Smooth muscle cell (in vitro differentiated cells): ENCODE measurements around the gene ENOX1. TPM values are rescaled to one million over a fixed set of nuclear protein-coding genes. Genes with fewer than 3 reads are reported as not detected.

Source experiments
- DNase-seq: peaks from one replicate; lab custom pipeline; 2025; ENCODE audit not compliant: unreplicated experiment; lab: John Stamatoyannopoulos, UW
- H2AFZ ChIP-seq: fragments of 200-600 bp; sonication (generic); 2 replicates; pipeline ENCODE4 v1.6.0; 2016; ENCODE audit warnings: antibody characterized with exemption, low read depth, mild to moderate bottlenecking
- H3F3A ChIP-seq: fragments of 200-600 bp; sonication (generic); 2 replicates; pipeline ENCODE4 v1.6.0; 2017; ENCODE audit warnings: antibody characterized with exemption, low read depth
- H3K27ac ChIP-seq: fragments of 200-600 bp; sonication (generic); 2 replicates; pipeline ENCODE4 v1.5.1; 2016; ENCODE audit warnings: low read depth, mild to moderate bottlenecking
- H3K27me3 ChIP-seq: fragments of 200-600 bp; sonication (generic); 2 replicates; pipeline ENCODE4 v1.6.1; 2016; ENCODE audit warnings: low read depth, mild to moderate bottlenecking
- H3K36me3 ChIP-seq: fragments of 200-600 bp; sonication (generic); 2 replicates; pipeline ENCODE4 v1.5.1; 2016; ENCODE audit warnings: low read depth
- H3K4me1 ChIP-seq: fragments of 200-600 bp; sonication (generic); 2 replicates; pipeline ENCODE4 v1.5.1; 2016; ENCODE audit warnings: low read depth
- H3K4me2 ChIP-seq: fragments of 200-600 bp; sonication (generic); 2 replicates; pipeline ENCODE4 v1.6.0; 2016; ENCODE audit warnings: mild to moderate bottlenecking
- H3K4me3 ChIP-seq: fragments of 200-600 bp; sonication (generic); 2 replicates; pipeline ENCODE4 v1.5.1; 2016; ENCODE audit warnings: mild to moderate bottlenecking
- H3K79me2 ChIP-seq: fragments of 200-600 bp; sonication (generic); 2 replicates; pipeline ENCODE4 v1.6.0; 2016; ENCODE audit warnings: low read depth, mild to moderate bottlenecking
- H3K9ac ChIP-seq: fragments of 200-600 bp; sonication (generic); 2 replicates; pipeline ENCODE4 v1.6.0; 2016; ENCODE audit warnings: low read depth
- H3K9me3 ChIP-seq: fragments of 200-600 bp; sonication (generic); replicated peaks from 2 replicates; pipeline ENCODE4 v1.5.1; 2016; ENCODE audit warnings: low read depth
- H4K20me1 ChIP-seq: fragments of 200-600 bp; sonication (generic); 2 replicates; pipeline ENCODE4 v1.6.0; 2016; ENCODE audit warnings: low read depth
- WGBS: methylation state at CpG from one replicate; pipeline ENCODE4 v1.1.7; 2016; ENCODE audit warnings: low lambda C conversion rate; 5-methylcytosine and 5-hydroxymethylcytosine counted together
- polyA plus RNA-seq: library from polyadenylated mRNA; unstranded; fragments of >200 nt; fragmentation: Nextera tagmentation; extraction: Ambion mirVana; gene quantifications from 2 replicates; pipeline ENCODE4 v1.2.1, GENCODE V29; 2016
- total RNA-seq: library from RNA; depleted of rRNA; stranded (reverse); fragments of >200 nt; gene quantifications from 2 replicates; pipeline ENCODE4 v1.2.3, GENCODE V29; 2014
- TF ChIP-seq, protein P1 (sequence below): fragments of 200-600 bp; sonication (generic); IDR thresholded peaks from 2 replicates; pipeline ENCODE4 v1.5.1; 2017; ENCODE audit warnings: borderline replicate concordance, mild to moderate bottlenecking, antibody characterized with exemption; ENCODE audit not compliant: insufficient read depth, poor library complexity, severe bottlenecking

ENOX1 gene
- total and polyA plus RNA-seq, 2 experiments from 2014 or later: 1.9 to 2.6 TPM

DNA sequence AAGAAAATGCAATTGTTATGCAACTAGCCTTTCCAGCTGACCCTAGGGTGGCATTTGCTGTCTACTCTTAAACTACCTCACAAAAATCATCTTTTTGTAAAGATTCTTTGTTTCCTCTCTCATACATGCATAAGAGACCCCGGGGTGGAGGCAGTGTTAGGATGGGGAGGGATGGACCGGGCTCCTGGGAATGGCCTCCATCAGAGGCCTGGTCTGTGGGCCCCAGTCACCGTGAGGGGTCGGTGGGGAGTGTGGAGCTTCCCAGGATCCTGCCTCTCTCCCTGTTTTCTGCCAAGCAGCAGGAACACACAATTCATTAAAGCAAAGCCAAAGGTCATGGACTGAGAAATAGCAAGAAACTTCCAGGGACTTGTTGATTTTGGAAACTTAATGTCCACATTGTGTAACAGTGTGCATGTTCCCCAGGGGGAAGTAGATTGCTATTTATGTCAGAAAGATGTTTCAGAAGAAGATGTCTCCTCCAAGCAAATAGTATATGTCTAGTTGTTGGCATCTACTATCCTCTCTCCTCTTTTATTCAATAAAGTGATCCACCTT is 241.4 kb downstream of the ENOX1 start:
- Histone ChIP-seq H3K9me3 (no peaks in the 10 kb centered on the region), H3K4me1 (peaks cover 16% of the 10 kb centered on the region), H3K9ac (no peak overlapping the region), H3K36me3 (no peaks in the 10 kb centered on the region), H3K4me3 (no peak overlapping the region), H3K4me2 (no peak overlapping the region), H3F3A (peaks cover 7% of the 10 kb centered on the region), H4K20me1 (no peaks in the 10 kb centered on the region), H2AFZ (no peak overlapping the region), H3K27ac (no peak overlapping the region), H3K79me2 (no peaks in the 10 kb centered on the region), H3K27me3 (no peaks in the 10 kb centered on the region)
- DNase-seq: no peak
- WGBS: 94% methylated on average over 4 of the region's 4 CpGs
- TF ChIP-seq, protein P1, sequence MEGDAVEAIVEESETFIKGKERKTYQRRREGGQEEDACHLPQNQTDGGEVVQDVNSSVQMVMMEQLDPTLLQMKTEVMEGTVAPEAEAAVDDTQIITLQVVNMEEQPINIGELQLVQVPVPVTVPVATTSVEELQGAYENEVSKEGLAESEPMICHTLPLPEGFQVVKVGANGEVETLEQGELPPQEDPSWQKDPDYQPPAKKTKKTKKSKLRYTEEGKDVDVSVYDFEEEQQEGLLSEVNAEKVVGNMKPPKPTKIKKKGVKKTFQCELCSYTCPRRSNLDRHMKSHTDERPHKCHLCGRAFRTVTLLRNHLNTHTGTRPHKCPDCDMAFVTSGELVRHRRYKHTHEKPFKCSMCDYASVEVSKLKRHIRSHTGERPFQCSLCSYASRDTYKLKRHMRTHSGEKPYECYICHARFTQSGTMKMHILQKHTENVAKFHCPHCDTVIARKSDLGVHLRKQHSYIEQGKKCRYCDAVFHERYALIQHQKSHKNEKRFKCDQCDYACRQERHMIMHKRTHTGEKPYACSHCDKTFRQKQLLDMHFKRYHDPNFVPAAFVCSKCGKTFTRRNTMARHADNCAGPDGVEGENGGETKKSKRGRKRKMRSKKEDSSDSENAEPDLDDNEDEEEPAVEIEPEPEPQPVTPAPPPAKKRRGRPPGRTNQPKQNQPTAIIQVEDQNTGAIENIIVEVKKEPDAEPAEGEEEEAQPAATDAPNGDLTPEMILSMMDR: no peak

DNA sequence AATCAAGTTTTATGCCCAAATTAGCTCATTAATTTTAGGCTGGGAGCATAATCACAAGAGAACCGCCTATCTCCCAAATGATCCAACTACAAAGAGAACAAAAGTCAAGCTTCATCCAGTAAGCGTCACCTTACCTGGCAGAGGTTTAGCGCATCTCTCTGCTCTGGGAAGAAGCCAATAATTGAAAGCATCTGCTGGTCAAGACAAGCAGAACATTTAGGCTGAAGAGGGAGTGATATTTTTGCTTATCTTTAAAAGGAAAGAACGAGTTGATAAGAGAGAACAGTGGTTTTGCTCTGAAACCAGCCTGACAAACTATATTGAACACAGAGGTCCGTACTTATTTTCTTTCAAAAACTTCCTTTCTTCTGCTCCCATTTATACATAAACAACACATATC is 242.1 kb downstream of the ENOX1 start:
- H4K20me1 ChIP-seq: no peaks in the 10 kb centered on the region
- no peaks in the 10 kb centered on the region for H3K36me3 ChIP-seq
- H3K9ac ChIP-seq: no peak overlapping the region
- no peaks in the 10 kb centered on the region for H3K79me2 ChIP-seq
- no peak overlapping the region for H2AFZ ChIP-seq
- peak overlapping the region; percentile 18 for H3K4me2 ChIP-seq
- peaks cover 16% of the 10 kb centered on the region for H3K4me1 ChIP-seq
- no peaks in the 10 kb centered on the region for H3K9me3 ChIP-seq
- 60% methylated on average over 5 of the region's 5 CpGs for WGBS
- TF ChIP-seq, protein P1: no peak
- no peak overlapping the region for H3K4me3 ChIP-seq
- peaks cover 7% of the 10 kb centered on the region for H3F3A ChIP-seq
- no peaks in the 10 kb centered on the region for H3K27me3 ChIP-seq
- H3K27ac ChIP-seq: peak overlapping the region; percentile 23
- DNase-seq: no peak

DNA sequence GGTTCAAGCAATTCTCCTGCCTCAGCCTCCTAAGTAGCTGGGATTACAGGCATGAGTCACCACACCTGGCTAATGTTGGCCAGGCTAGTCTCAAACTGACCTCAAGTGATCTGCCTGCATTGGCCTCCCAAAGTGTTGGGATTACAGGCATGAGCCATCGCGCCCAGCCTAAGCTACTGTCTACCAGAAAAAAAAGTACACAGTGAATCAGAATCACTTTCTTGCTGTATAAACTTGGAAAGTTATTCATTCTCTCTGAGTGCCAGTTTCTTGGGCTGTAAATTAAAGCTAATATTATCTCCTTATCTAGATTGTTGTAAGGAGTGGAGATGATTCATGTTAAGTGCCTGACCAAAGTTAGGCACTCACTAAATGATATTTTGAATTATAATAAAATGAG is 242.8 kb downstream of the ENOX1 start:
- peaks cover 7% of the 10 kb centered on the region for H3F3A ChIP-seq
- no peak overlapping the region for H3K4me3 ChIP-seq
- no peaks in the 10 kb centered on the region for H4K20me1 ChIP-seq
- H3K36me3 ChIP-seq: no peaks in the 10 kb centered on the region
- H3K27ac ChIP-seq: peak overlapping the region; percentile 23
- WGBS: 17% methylated on average over 2 of the region's 2 CpGs
- H3K79me2 ChIP-seq: no peaks in the 10 kb centered on the region
- H3K9ac ChIP-seq: no peak overlapping the region
- DNase-seq: no peak
- no peaks in the 10 kb centered on the region for H3K27me3 ChIP-seq
- peaks cover 16% of the 10 kb centered on the region for H3K4me1 ChIP-seq
- TF ChIP-seq, protein P1: no peak
- peaks cover 3% of the 10 kb centered on the region for H3K9me3 ChIP-seq
- H2AFZ ChIP-seq: no peak overlapping the region
- peak overlapping the region; percentile 18 for H3K4me2 ChIP-seq

DNA sequence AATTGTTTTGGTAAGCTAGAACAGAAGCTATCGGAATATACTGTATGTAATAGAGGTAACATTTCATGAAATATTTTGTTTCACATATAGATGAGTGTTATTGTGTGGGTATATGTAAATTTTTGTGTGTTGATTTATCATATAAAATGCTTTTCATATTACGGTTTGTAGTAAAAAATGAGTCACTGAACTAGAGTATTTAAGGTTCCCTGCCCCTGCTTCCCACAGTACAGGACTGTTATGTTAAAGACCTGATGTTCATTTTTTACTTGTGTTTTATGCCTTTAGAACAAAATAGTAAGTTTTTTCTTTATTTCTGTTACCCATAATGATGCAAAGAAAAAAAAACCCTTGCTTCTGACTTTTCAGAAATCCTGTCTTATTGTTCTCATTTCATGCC is 243.4 kb downstream of the ENOX1 start:
- Histone ChIP-seq H3K4me3 (no peak overlapping the region), H2AFZ (no peak overlapping the region), H3K36me3 (no peaks in the 10 kb centered on the region), H3K27ac (no peak overlapping the region), H3K9me3 (peaks cover 8% of the 10 kb centered on the region), H4K20me1 (no peaks in the 10 kb centered on the region), H3K27me3 (no peaks in the 10 kb centered on the region), H3K9ac (no peak overlapping the region), H3F3A (peaks cover 7% of the 10 kb centered on the region), H3K4me2 (no peak overlapping the region), H3K4me1 (peaks cover 16% of the 10 kb centered on the region), H3K79me2 (no peaks in the 10 kb centered on the region)
- TF ChIP-seq, protein P1: no peak
- no peak for DNase-seq
- WGBS: 75% methylated on average over 2 of the region's 2 CpGs
